Adrenal gland (tissue), 12 donors: ENCODE data around the gene PCDH9. TPM values are rescaled to one million over a fixed set of nuclear protein-coding genes. Genes with fewer than 3 reads are reported as not detected.

ENCODE experiments used
- DNase-seq, 7 donors: peaks; one replicate each; pipeline ENCODE4 v3.0.0-alpha.2; 2019 to 2020
- H3K27ac ChIP-seq, 5 donors: fragments of 200-600 bp; sonication (generic) in 4 of 5; 1 replicate in 3 of 5; 2 replicates in 2 of 5; pipeline versions ENCODE4 v1.5.1 to v1.8.0; 2016 to 2020; ENCODE audit warnings: mild to moderate bottlenecking in 1 of 5
- H3K27me3 ChIP-seq: fragments of 200-600 bp; 2 replicates; pipeline ENCODE4 v1.8.0; 2021
- H3K36me3 ChIP-seq, 2 donors: fragments of 200-600 bp; replicated peaks in 1 of 2; 1 replicate in 1 of 2; 2 replicates in 1 of 2; pipeline versions ENCODE4 v1.5.1 to v1.8.0; 2018 to 2022
- H3K4me1 ChIP-seq, 2 donors: fragments of 200-600 bp; replicated peaks in 1 of 2; 1 replicate in 1 of 2; 2 replicates in 1 of 2; pipeline versions ENCODE4 v1.5.1 to v1.8.0; 2018 to 2021
- H3K4me3 ChIP-seq, 4 donors: fragments of 200-600 bp; sonication (generic) in 3 of 4; one replicate each; pipeline ENCODE4 v1.5.1; 2016 to 2018
- H3K9me3 ChIP-seq, 3 donors: fragments of 200-600 bp; sonication (generic) in 1 of 3; replicated peaks in 1 of 3; 1 replicate in 2 of 3; 2 replicates in 1 of 3; pipeline versions ENCODE4 v1.5.1 to v1.8.0; 2016 to 2021
- POLR2A ChIP-seq, 2 donors: fragments of 450-650 bp; IDR thresholded peaks; one replicate each; pipeline ENCODE4 v1.6.1; 2017; ENCODE audit warnings: antibody characterized with exemption in 2 of 2, mild to moderate bottlenecking in 2 of 2, moderate library complexity in 1 of 2
- WGBS, 4 donors: extraction: QIAGEN DNeasy Blood & Tissue Kit in 2 of 4; methylation state at CpG; one replicate each; pipeline versions ENCODE4 v1.1.5 to v1.1.7; 2013 to 2017; 5-methylcytosine and 5-hydroxymethylcytosine counted together
- intact Hi-C, 2 donors: fragments of 100-400 bp; cut with DNase I; formaldehyde crosslinking; loops; one replicate each; pipeline versions ENCODE4 v1.14.1 to v1.15.0; 2022 to 2023
- polyA plus RNA-seq, 3 donors: library from polyadenylated mRNA; stranded (reverse); fragments of 200-250 nt in 2 of 3; fragments of 350-450 nt in 1 of 3; fragmentation: Illumina TruSeq in 1 of 3; extraction: RNeasy Lipid Tissue Mini Kit (QIAGEN cat#74804) in 1 of 3; gene quantifications; one replicate each; pipeline ENCODE4 v1.2.3, GENCODE V29; 2013 to 2014
- total RNA-seq, 9 donors: library from RNA; depleted of rRNA in 4 of 9; stranded (reverse); fragments of >200 nt in 4 of 9; fragments of 120-200 nt in 1 of 9; fragmentation: NEBNext Ultra II Directional in 1 of 9; extraction: Animal tissue kit (Norgen Biotek cat#: 25700) in 1 of 9; gene quantifications; one replicate each; pipeline versions ENCODE4 v1.1.0 to v1.2.4, GENCODE V29; 2013 to 2023
- TF ChIP-seq, protein P1 (sequence below), 6 experiments: fragments of 450-650 bp in 4 of 6; fragments of 200-600 bp in 2 of 6; sonication (generic) in 1 of 6; IDR thresholded peaks; 1 replicate in 5 of 6; 2 replicates in 1 of 6; pipeline versions ENCODE4 v1.5.1 to v1.8.0; 2016 to 2021; ENCODE audit warnings: antibody characterized with exemption in 6 of 6, mild to moderate bottlenecking in 2 of 6, moderate library complexity in 1 of 6
- donor health status: healthy with polysubstance abuse.
- donor health status: Bipolar disorder and iron deficiency.
- donor health status: DM: yes; HTN: yes; CAD: no.
- donor health status: DM: no; HTN: no; CAD: no.
- donor health status: DM: no; HTN: no; CAD: no.
- donor health status: DM: yes; HTN: yes; CAD: no.

Gene PCDH9
- total and polyA plus RNA-seq, 12 donors, result 0.71 to 10.9 (median 3.6) TPM

DNA sequence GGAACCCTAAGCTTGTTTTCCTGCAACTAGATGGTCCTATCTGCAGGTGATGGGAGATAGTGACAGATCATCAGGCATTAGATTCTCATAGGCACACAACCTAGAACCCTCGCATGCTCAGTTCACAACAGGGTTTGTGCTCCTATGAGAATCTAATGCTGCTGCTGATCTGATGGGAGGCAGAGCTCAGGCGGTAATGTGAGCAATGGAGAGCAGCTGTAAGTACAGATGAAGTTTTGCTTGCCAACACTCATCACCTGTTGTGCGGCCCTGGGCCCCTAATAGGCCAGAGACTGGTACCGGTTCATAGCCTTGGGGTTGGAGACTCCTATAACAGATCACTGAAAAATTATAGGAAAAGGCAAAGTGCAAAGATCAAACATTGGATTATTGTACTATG is 267.2 kb downstream of the PCDH9 start:
- Histone ChIP-seq H3K27ac (no peak overlapping the region), H3K9me3 (no peaks in the 10 kb centered on the region), H3K4me3 (no peak overlapping the region), H3K36me3 (no peaks in the 10 kb centered on the region), H3K4me1 (no peaks in the 10 kb centered on the region), H3K27me3 (no peaks in the 10 kb centered on the region)
- 84 to 93% (median 90%) methylated on average over 4 of the region's 4 CpGs for WGBS, 4 donors
- DNase-seq, result no peak
- intact Hi-C loops, result no loop called here
- no peak for TF ChIP-seq POLR2A (IDR thresholded peaks at IDR 0.05)
- TF ChIP-seq, protein P1, sequence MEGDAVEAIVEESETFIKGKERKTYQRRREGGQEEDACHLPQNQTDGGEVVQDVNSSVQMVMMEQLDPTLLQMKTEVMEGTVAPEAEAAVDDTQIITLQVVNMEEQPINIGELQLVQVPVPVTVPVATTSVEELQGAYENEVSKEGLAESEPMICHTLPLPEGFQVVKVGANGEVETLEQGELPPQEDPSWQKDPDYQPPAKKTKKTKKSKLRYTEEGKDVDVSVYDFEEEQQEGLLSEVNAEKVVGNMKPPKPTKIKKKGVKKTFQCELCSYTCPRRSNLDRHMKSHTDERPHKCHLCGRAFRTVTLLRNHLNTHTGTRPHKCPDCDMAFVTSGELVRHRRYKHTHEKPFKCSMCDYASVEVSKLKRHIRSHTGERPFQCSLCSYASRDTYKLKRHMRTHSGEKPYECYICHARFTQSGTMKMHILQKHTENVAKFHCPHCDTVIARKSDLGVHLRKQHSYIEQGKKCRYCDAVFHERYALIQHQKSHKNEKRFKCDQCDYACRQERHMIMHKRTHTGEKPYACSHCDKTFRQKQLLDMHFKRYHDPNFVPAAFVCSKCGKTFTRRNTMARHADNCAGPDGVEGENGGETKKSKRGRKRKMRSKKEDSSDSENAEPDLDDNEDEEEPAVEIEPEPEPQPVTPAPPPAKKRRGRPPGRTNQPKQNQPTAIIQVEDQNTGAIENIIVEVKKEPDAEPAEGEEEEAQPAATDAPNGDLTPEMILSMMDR (IDR thresholded peaks at IDR 0.05), result no peak

DNA sequence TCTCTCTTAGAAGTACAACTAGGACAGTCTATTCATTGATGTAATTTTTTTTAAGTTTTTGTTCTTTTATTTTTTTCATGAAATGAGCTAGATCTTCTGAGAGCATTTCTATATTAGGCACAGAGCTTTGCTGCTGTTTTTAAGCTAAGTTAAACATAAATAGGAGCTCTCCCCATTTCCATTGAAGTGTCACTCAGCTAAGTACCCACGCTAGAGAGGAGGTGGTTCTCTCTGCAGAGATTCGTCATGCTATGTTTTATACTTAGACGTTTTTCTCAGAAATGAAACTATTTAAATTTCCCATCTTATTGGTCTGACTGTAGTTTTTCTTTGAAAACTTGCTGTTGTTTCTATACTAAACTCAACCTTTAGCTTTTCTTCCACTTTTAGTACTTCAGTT is 271.5 kb downstream of the PCDH9 start:
- intact Hi-C loops, result no loop called here
- no peak for DNase-seq
- Histone ChIP-seq H3K27me3 (no peaks in the 10 kb centered on the region), H3K9me3 (no peaks in the 10 kb centered on the region), H3K27ac (no peak overlapping the region), H3K4me1 (no peaks in the 10 kb centered on the region), H3K36me3 (no peaks in the 10 kb centered on the region), H3K4me3 (no peak overlapping the region)
- no peak for TF ChIP-seq POLR2A (IDR thresholded peaks at IDR 0.05)
- TF ChIP-seq, protein P1 (IDR thresholded peaks at IDR 0.05), result no peak
- 50 to 71% (median 68%) methylated on average over 3 of the region's 3 CpGs for WGBS, 4 donors

DNA sequence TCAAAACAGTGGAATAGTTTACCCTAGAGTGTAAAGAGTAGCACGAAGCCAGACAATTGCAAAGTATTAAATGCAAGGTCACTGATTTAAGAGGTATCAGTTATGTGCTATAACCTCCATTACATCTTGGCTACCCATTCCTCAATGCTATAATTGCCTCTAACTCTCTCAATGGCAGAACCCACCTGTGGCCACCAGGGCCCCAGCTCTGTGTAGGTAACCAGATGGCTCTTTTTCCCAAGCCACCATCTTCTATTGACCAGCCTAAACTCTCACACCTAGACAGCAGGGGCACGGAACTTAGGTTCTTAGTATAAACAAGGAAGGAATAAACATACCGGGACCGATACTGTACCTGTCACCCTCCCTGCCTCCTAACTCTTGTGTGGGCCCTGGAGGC is 277.6 kb downstream of the PCDH9 start:
- H3K27ac ChIP-seq, result no peak overlapping the region
- intact Hi-C loops, result no loop called here
- no peaks in the 10 kb centered on the region for H3K36me3 ChIP-seq
- H3K4me3 ChIP-seq, result no peak overlapping the region
- TF ChIP-seq, protein P1 (IDR thresholded peaks at IDR 0.05), result no peak
- TF ChIP-seq POLR2A (IDR thresholded peaks at IDR 0.05), result no peak
- no peaks in the 10 kb centered on the region for H3K4me1 ChIP-seq
- no peaks in the 10 kb centered on the region for H3K27me3 ChIP-seq
- 83 to 92% (median 90%) methylated on average over 4 of the region's 4 CpGs for WGBS, 4 donors
- no peak for DNase-seq
- H3K9me3 ChIP-seq, result no peaks in the 10 kb centered on the region

DNA sequence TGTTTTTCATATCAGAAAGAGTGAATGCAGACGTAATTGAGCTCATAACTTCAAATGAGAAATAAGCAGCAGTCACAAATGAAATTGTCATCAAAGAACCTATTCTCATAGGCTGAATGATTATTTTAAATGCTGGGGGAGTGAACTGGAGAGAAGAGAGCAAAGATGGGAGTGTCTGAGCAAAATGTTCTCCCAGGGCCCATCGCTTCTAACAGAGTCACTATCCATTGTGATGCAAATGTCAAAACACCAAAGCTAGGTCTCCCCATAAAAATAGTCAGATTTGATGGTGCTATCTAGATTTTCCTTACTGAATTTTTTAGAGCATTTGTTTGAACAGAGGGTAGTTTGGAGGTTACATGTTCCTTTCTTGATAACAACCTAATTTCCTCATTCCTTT is 278.7 kb downstream of the PCDH9 start:
- Histone ChIP-seq H3K4me1 (no peaks in the 10 kb centered on the region), H3K9me3 (no peaks in the 10 kb centered on the region), H3K27ac (no peak overlapping the region), H3K27me3 (no peaks in the 10 kb centered on the region), H3K4me3 (no peak overlapping the region), H3K36me3 (no peaks in the 10 kb centered on the region)
- no peak for TF ChIP-seq POLR2A (IDR thresholded peaks at IDR 0.05)
- TF ChIP-seq, protein P1 (IDR thresholded peaks at IDR 0.05), result no peak
- 82 to 89% (median 86%) methylated on average over 2 of the region's 2 CpGs for WGBS, 4 donors
- no peak for DNase-seq
- intact Hi-C loops, result no loop called here
